Fibroblast of gingiva (primary cell): ENCODE data around the gene MED7.

ENCODE experiments used
- DNase-seq: peaks from one replicate; pipeline ENCODE4 v3.0.0-alpha.2; 2011; ENCODE audit warnings: low read depth

Gene MED7

GRCh38 chr5:157162919-157163510 lies 20.4 kb upstream of the MED7 start:
- no peak for DNase-seq

GRCh38 chr5:157161996-157162395 lies 19.3 kb upstream of the MED7 start:
- no peak for DNase-seq

GRCh38 chr5:157160001-157160400 lies 17.3 kb upstream of the MED7 start:
- no peak for DNase-seq

- no peak for DNase-seq
These were observed 16.6 kb upstream of the MED7 start for GRCh38 chr5:157159209-157159751.

GRCh38 chr5:157157293-157157891 lies 14.7 kb upstream of the MED7 start:
- no peak for DNase-seq

- DNase-seq, result no peak
These were observed 12.6 kb upstream of the MED7 start for GRCh38 chr5:157155297-157155696.

GRCh38 chr5:157150995-157151394 lies 8.3 kb upstream of the MED7 start:
- DNase-seq, result no peak

- DNase-seq, result peak; percentile 47
These were observed 6.3 kb upstream of the MED7 start for GRCh38 chr5:157148734-157149615.

- peak; percentile 20 for DNase-seq
These were observed 684 bp upstream of the MED7 start for GRCh38 chr5:157143127-157143971.

- peak; percentile 14 for DNase-seq
These were observed 5.0 kb downstream of the MED7 start for GRCh38 chr5:157137691-157138090.

GRCh38 chr5:157132281-157132612 lies 10.4 kb downstream of the MED7 start:
- DNase-seq, result no peak

GRCh38 chr5:157130925-157131324 lies 11.7 kb downstream of the MED7 start:
- DNase-seq, result no peak

- no peak for DNase-seq
These were observed 21.0 kb downstream of the MED7 start for GRCh38 chr5:157121709-157122108.

- DNase-seq, result no peak
These were observed 22.6 kb downstream of the MED7 start for GRCh38 chr5:157120102-157120501.

- DNase-seq, result no peak
These were observed 26.1 kb downstream of the MED7 start for GRCh38 chr5:157116483-157116954.

GRCh38 chr5:157115502-157115901 lies 27.2 kb downstream of the MED7 start:
- DNase-seq, result no peak

- DNase-seq, result no peak
These were observed 27.7 kb downstream of the MED7 start for GRCh38 chr5:157115012-157115411.

GRCh38 chr5:157113002-157113401 lies 29.7 kb downstream of the MED7 start:
- DNase-seq, result peak; percentile 65

GRCh38 chr5:157109744-157110143 lies 32.9 kb downstream of the MED7 start:
- no peak for DNase-seq

- no peak for DNase-seq
These were observed 33.7 kb downstream of the MED7 start, which contains the start of gene HAVCR2 for GRCh38 chr5:157108976-157109375. Gene HAVCR2, minus strand, starts transcription at chr5:157109044. Its CDS starts 61 bp downstream, at chr5:157108983.

GRCh38 chr5:157107508-157107907 lies 35.2 kb downstream of the MED7 start:
- no peak for DNase-seq
